ENCODE measurements around the gene RIN3. TPM values are rescaled to one million over a fixed set of nuclear protein-coding genes. Genes with fewer than 3 reads are reported as not detected.

RIN3 gene
- total RNA-seq, 1 donor from 2014 or later = 12.7 TPM

GRCh38 chr14:92693998-92694795, 180.6 kb downstream of the RIN3 start:
- DNase-seq (ENCODE audit: low read depth, low spot score) = no peak
- Mint-ChIP-seq H3K27me3 (ENCODE audit: low read depth) (peaks cover 11% of the 10 kb centered on the region), H3K4me1 (peaks cover 13% of the 10 kb centered on the region), H3K36me3 (ENCODE audit: low read depth) (no peaks in the 10 kb centered on the region), H3K9me3 (no peaks in the 10 kb centered on the region), H3K4me3 (peak overlapping the region; percentile 38), H3K27ac (ENCODE audit: unreplicated experiment) (no peak overlapping the region)
- no peak for TF ChIP-seq CTCF (conservative IDR thresholded peaks at IDR 0.05)

GRCh38 chr14:92694807-92695206, 181.2 kb downstream of the RIN3 start:
- no peaks in the 10 kb centered on the region for H3K36me3 Mint-ChIP-seq (ENCODE audit: low read depth)
- H3K4me1 Mint-ChIP-seq = peaks cover 13% of the 10 kb centered on the region

DNA sequence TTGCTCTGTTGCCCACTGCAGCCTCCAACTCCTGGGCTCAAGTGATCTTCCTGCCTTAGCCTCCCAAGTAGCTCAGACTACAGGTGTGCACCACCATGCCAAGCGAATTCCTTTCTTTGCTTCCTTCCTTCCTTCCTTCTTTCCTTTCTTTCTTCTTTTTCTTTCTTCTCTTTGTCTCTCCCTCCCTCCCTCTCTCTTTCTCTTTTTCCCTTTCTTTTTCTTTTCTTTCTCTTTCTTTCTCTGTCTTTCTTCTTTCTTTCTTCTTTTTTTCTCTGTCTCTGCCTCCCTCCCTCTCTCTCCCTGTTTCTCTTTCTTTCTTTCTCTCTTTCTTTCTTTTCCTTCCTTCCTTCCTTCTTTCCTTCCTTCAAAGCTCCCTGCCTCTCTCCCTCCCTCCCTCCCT, 182.0 kb downstream of the RIN3 start:
- Mint-ChIP-seq H3K36me3 (ENCODE audit: low read depth) (no peaks in the 10 kb centered on the region), H3K27me3 (ENCODE audit: low read depth) (peaks cover 9% of the 10 kb centered on the region), H3K4me1 (peaks cover 13% of the 10 kb centered on the region), H3K27ac (ENCODE audit: unreplicated experiment) (no peak overlapping the region), H3K9me3 (no peaks in the 10 kb centered on the region), H3K4me3 (no peak overlapping the region)
- DNase-seq (ENCODE audit: low read depth, low spot score) = no peak
- TF ChIP-seq CTCF (conservative IDR thresholded peaks at IDR 0.05) = no peak

More at GRCh38 chr14:92694807-92695206, 181.2 kb downstream of the RIN3 start:
- Mint-ChIP-seq H3K4me3 (peak overlapping the region; percentile 38), H3K27me3 (ENCODE audit: low read depth) (peaks cover 11% of the 10 kb centered on the region), H3K9me3 (no peaks in the 10 kb centered on the region), H3K27ac (ENCODE audit: unreplicated experiment) (no peak overlapping the region)
- no peak for DNase-seq (ENCODE audit: low read depth, low spot score)
- TF ChIP-seq CTCF (conservative IDR thresholded peaks at IDR 0.05) = no peak

- no peaks in the 10 kb centered on the region for H3K36me3 Mint-ChIP-seq (ENCODE audit: low read depth)
- H3K9me3 Mint-ChIP-seq = no peaks in the 10 kb centered on the region
- TF ChIP-seq CTCF (conservative IDR thresholded peaks at IDR 0.05) = no peak
- H3K4me3 Mint-ChIP-seq = no peak overlapping the region
- H3K4me1 Mint-ChIP-seq = peaks cover 13% of the 10 kb centered on the region
- peaks cover 9% of the 10 kb centered on the region for H3K27me3 Mint-ChIP-seq (ENCODE audit: low read depth)
- H3K27ac Mint-ChIP-seq (ENCODE audit: unreplicated experiment) = no peak overlapping the region
- DNase-seq (ENCODE audit: low read depth, low spot score) = no peak
Measured at GRCh38 chr14:92696366-92696765, 182.8 kb downstream of the RIN3 start.

DNA sequence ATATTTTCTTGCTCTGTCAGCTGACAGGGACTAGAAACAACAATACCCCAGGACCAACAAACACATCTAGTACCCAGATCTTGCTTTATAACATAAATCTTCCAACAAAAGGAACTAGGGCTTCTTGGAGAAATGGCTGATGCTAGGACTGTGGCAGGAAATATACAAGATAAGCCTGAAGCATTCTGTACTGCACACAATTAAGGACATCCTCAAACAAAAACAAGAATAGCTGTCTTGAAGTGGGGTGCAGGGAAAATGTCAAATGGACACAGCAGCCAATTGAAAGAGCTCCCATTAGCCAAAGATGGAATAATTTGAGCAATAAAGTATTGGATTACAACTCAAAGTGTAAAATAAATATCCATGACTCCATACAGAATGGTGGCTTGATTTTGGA, 184.8 kb downstream of the RIN3 start:
- Mint-ChIP-seq H3K9me3 (no peaks in the 10 kb centered on the region), H3K36me3 (ENCODE audit: low read depth) (no peaks in the 10 kb centered on the region), H3K27ac (ENCODE audit: unreplicated experiment) (no peak overlapping the region), H3K4me3 (no peak overlapping the region), H3K27me3 (ENCODE audit: low read depth) (peaks cover 9% of the 10 kb centered on the region), H3K4me1 (peaks cover 13% of the 10 kb centered on the region)
- no peak for TF ChIP-seq CTCF (conservative IDR thresholded peaks at IDR 0.05)
- DNase-seq (ENCODE audit: low read depth, low spot score) = no peak

Measured in neural crest cell (in vitro differentiated cells).